Erythroblast (primary cell): Measurements from ENCODE around the gene THSD4.

Experiments
- GATA1 ChIP-seq: IDR thresholded peaks from 2 replicates; pipeline ENCODE4 v1.6.1; 2011; ENCODE audit warnings: low read depth, mild to moderate bottlenecking, control low read depth, low read length, moderate library complexity
- POLR2A ChIP-seq: IDR thresholded peaks from 2 replicates; pipeline ENCODE4 v1.6.1; 2011; ENCODE audit warnings: mild to moderate bottlenecking, low read length

DNA sequence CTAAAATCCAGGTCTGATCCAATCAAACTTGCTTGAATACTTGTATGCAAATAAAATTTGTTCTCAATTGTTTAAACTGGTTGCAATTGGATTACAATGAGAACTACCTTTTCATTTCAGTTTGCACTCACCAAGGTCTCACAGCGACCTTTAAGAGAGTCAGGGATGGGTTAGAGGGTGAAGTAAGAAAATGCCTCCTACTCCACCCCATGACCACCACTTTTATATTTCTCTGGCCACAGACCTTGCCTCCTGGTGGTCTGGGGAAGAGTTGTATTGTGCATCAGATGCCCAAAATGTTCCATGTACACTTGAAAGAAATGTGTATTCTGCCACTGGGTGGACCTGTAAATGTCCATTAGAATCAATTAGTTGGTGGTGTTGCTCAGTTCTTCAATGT, 16.4 kb upstream of the THSD4 start:
- TF ChIP-seq POLR2A (no peak), GATA1 (no peak)
